NOMO-1 treated with dmso at 0.1 percent for 144 hours (cell line): ENCODE data around the gene IL6ST.
"Not testable (repeated sequence)": the region's sequence is repeated elsewhere in the genome, so short reads cannot be mapped to it uniquely, and the experiment has no call there.

ENCODE experiments used
- DNase-seq: peaks from one replicate; lab custom pipeline; 2025; ENCODE audit not compliant: unreplicated experiment; lab: John Stamatoyannopoulos, UW

The IL6ST gene

GRCh38 chr5:56004874-56005273 lies 10.1 kb upstream of the IL6ST start:
- no peak for DNase-seq

- no peak for DNase-seq
Measured at GRCh38 chr5:56003679-56004078, 8.9 kb upstream of the IL6ST start.

- DNase-seq, result no peak
Measured at GRCh38 chr5:56003179-56003578, 8.4 kb upstream of the IL6ST start.

- no peak for DNase-seq
Measured at GRCh38 chr5:56002303-56002702, 7.5 kb upstream of the IL6ST start.

- not testable (repeated sequence) for DNase-seq
Measured at GRCh38 chr5:56000221-56000620, 5.5 kb upstream of the IL6ST start.

- no peak for DNase-seq
Measured at GRCh38 chr5:55998966-55999365, 4.2 kb upstream of the IL6ST start.

GRCh38 chr5:55997742-55998351 lies 3.1 kb upstream of the IL6ST start:
- no peak for DNase-seq

- peak; percentile 94 for DNase-seq
Measured at GRCh38 chr5:55994998-55995914, 493 bp upstream of the IL6ST start.

GRCh38 chr5:55993731-55994494 lies 850 bp downstream of the IL6ST start:
- DNase-seq, result no peak

- no peak for DNase-seq
Measured at GRCh38 chr5:55993013-55993412, 1.8 kb downstream of the IL6ST start.

GRCh38 chr5:55991768-55992486 lies 2.8 kb downstream of the IL6ST start:
- no peak for DNase-seq

GRCh38 chr5:55990895-55991294 lies 3.9 kb downstream of the IL6ST start:
- not testable (repeated sequence) for DNase-seq

- no peak for DNase-seq
Measured at GRCh38 chr5:55989860-55990259, 4.9 kb downstream of the IL6ST start.

- no peak for DNase-seq
Measured at GRCh38 chr5:55988979-55989638, 5.7 kb downstream of the IL6ST start.

- DNase-seq, result not testable (repeated sequence)
Measured at GRCh38 chr5:55988428-55988827, 6.3 kb downstream of the IL6ST start.

- no peak for DNase-seq
Measured at GRCh38 chr5:55986931-55987330, 7.8 kb downstream of the IL6ST start.

- no peak for DNase-seq
Measured at GRCh38 chr5:55985181-55985580, 9.6 kb downstream of the IL6ST start.

GRCh38 chr5:55983986-55984385 lies 10.8 kb downstream of the IL6ST start:
- no peak for DNase-seq

- no peak for DNase-seq
Measured at GRCh38 chr5:55982957-55983381, 11.8 kb downstream of the IL6ST start.

- DNase-seq, result no peak
Measured at GRCh38 chr5:55973296-55973695, 21.5 kb downstream of the IL6ST start.
